Measurements from ENCODE around the gene ZFP36L2. TPM values are rescaled to one million over a fixed set of nuclear protein-coding genes. Genes with fewer than 3 reads are reported as not detected.

The ZFP36L2 gene
- total RNA-seq, 4 donors from 2014 or later: 114 to 305 (median 208) TPM

DNA sequence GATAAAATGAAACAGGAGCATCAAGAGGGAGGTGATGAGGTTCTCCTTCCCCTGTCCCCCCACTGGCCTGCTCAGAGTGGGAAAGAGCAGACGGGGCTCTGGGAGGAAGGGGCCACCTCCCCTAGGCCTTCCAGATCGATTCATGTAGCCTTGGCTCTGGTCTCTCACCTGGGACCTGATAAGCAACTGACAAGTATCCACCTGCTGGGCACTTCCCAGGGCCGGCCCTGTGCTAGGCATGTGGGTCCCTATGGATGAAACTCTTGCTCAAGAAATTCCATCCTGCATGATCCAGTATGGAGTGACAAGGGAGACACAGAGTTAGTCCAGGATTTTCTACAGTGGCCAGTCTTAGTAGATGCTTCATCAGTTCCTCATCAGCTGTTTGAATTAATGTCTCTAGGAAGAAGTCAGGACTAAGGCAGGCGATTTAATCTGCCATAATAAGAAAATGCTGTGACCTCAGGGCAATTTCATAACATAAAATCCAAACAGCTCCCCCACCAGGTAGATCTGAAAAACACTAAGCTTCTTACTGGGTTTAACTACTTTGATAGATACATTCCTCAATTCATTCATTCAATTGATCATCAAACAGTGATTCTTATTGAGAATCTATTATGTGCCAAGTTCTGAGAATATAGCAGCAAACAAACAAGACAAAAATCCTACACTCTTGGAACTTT lies 44.7 kb upstream of the ZFP36L2 start:
- in situ Hi-C loops (cut with MboI; ENCODE audit: low pct_ligation_motif_present in 1 of 4, low pct_unique_long_range_greater_than_20kb in 1 of 4, low sequenced_read_pairs in 3 of 4): loop anchor here in 1 of 4 donors (25.0 kb wide), 1 partner anchor 434 kb away; no protein-coding TSS in a partner anchor
- 86 to 94% methylated on average over 1 to 4 of the region's 4 CpGs for WGBS, 2 donors (ENCODE audit: low coverage in 1 of 2)
- H3K27ac ChIP-seq: peak overlapping the region in 1 of 4 donors; percentile 84
- H3K36me3 ChIP-seq: no peaks in the 10 kb centered on the region
- H3K4me1 ChIP-seq: peaks cover 11 to 43% (median 27%) of the 10 kb centered on the region in 4 donors
- H3K4me3 ChIP-seq: no peak overlapping the region
- no peaks in the 10 kb centered on the region for H3K27me3 ChIP-seq
- intact Hi-C loops (cut with DNase I; ENCODE audit: low total_unique reads): no loop called here
- no peaks in the 10 kb centered on the region for H3K9me3 ChIP-seq
- TF ChIP-seq POLR2A (IDR thresholded peaks at IDR 0.05): no peak
- no peak for TF ChIP-seq POLR2AphosphoS5 (IDR thresholded peaks at IDR 0.05)
- DNase-seq: no peak

DNA sequence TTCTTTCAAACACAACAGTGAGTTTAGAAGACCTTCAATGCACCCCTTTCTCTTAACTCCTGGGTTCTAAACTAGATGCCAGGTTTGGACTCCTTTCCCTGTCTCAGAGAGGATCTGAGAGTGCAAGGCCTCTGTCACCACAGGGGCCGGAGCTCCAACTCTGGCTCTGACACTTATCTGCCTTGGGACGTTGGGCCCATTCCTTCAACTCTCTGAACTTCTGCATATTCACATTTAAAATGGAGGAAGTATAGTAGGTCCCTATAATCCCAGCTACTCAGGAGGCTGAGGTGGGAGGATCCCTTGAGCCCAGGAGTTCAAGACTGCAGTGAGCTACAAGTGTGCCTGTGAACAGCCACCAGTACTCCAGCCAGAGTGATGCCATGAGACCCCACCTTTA lies 44.1 kb upstream of the ZFP36L2 start:
- H3K27me3 ChIP-seq: no peaks in the 10 kb centered on the region
- intact Hi-C loops (cut with DNase I; ENCODE audit: low total_unique reads) (no loop called here), in situ Hi-C loops (cut with MboI; ENCODE audit: low pct_ligation_motif_present in 1 of 4, low pct_unique_long_range_greater_than_20kb in 1 of 4, low sequenced_read_pairs in 3 of 4) (loop anchor here in 1 of 4 donors (25.0 kb wide), 1 partner anchor 433 kb away; no protein-coding TSS in a partner anchor)
- no peak for DNase-seq
- H3K9me3 ChIP-seq: no peaks in the 10 kb centered on the region
- no peak for TF ChIP-seq POLR2A (IDR thresholded peaks at IDR 0.05)
- no peak for TF ChIP-seq POLR2AphosphoS5 (IDR thresholded peaks at IDR 0.05)
- TF ChIP-seq EP300 (IDR thresholded peaks at IDR 0.05; ENCODE audit: low read depth): no peak
- TF ChIP-seq, protein P1, sequence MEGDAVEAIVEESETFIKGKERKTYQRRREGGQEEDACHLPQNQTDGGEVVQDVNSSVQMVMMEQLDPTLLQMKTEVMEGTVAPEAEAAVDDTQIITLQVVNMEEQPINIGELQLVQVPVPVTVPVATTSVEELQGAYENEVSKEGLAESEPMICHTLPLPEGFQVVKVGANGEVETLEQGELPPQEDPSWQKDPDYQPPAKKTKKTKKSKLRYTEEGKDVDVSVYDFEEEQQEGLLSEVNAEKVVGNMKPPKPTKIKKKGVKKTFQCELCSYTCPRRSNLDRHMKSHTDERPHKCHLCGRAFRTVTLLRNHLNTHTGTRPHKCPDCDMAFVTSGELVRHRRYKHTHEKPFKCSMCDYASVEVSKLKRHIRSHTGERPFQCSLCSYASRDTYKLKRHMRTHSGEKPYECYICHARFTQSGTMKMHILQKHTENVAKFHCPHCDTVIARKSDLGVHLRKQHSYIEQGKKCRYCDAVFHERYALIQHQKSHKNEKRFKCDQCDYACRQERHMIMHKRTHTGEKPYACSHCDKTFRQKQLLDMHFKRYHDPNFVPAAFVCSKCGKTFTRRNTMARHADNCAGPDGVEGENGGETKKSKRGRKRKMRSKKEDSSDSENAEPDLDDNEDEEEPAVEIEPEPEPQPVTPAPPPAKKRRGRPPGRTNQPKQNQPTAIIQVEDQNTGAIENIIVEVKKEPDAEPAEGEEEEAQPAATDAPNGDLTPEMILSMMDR (IDR thresholded peaks at IDR 0.05): no peak
- peak overlapping the region; percentile 81 to 86 (median 84) for H3K27ac ChIP-seq
- no peaks in the 10 kb centered on the region for H3K36me3 ChIP-seq
- no peak overlapping the region for H3K4me3 ChIP-seq
- WGBS, 2 donors (ENCODE audit: low coverage in 1 of 2): 91 to 100% methylated on average over 1 to 2 of the region's 2 CpGs
- H3K4me1 ChIP-seq: peaks cover 11 to 46% (median 27%) of the 10 kb centered on the region in 4 donors

- intact Hi-C loops (cut with DNase I; ENCODE audit: low total_unique reads) (loop anchor here (10.0 kb wide), 1 partner anchor 185 kb away; no protein-coding TSS in a partner anchor), in situ Hi-C loops (cut with MboI; ENCODE audit: low pct_ligation_motif_present in 1 of 4, low pct_unique_long_range_greater_than_20kb in 1 of 4, low sequenced_read_pairs in 3 of 4) (loop anchor here in 1 of 4 donors (25.0 kb wide), 1 partner anchor 432 kb away; no protein-coding TSS in a partner anchor)
- Histone ChIP-seq H3K4me1 (peaks cover 11 to 49% (median 28%) of the 10 kb centered on the region in 4 donors), H3K4me3 (no peak overlapping the region), H3K36me3 (no peaks in the 10 kb centered on the region), H3K27me3 (no peaks in the 10 kb centered on the region), H3K27ac (peak overlapping the region; percentile 81 to 86 (median 84)), H3K9me3 (no peaks in the 10 kb centered on the region)
- peak; percentile 62 for DNase-seq
- WGBS, 2 donors (ENCODE audit: low coverage in 1 of 2): 5 to 28% methylated on average over 3 of the region's 3 CpGs
- TF ChIP-seq, protein P1 (IDR thresholded peaks at IDR 0.05): no peak
- TF ChIP-seq POLR2AphosphoS5 (IDR thresholded peaks at IDR 0.05): peak in 2 of 3 donors; percentile 43 to 52
- no peak for TF ChIP-seq EP300 (IDR thresholded peaks at IDR 0.05; ENCODE audit: low read depth)
- no peak for TF ChIP-seq POLR2A (IDR thresholded peaks at IDR 0.05)
Observed at GRCh38 chr2:43269706-43270105, 43.3 kb upstream of the ZFP36L2 start.

DNA sequence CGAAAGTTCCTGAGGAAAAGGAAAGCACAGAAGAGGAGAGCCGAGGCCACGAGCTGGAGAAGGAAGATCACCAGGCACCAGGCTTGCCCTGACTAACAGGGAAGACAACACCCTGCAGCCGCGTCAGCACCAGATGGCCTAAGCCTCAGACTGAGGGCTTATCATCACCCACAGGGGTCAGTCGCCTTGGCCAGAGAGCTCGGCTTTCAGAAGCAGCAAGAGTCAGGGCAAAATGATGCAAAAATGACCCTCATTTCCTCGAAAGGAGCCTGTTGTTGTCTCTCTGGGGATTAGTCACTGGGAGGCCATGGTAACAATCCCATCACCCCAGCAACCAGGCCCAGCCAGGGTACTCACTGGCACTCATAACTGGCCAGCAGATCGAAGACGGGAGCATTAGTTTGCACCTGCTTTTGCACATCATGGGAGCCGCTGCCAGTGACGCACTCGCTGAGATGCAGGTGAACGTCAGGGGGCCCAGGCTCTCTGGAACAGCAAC lies 42.7 kb upstream of the ZFP36L2 start:
- TF ChIP-seq POLR2A (IDR thresholded peaks at IDR 0.05) (no peak), POLR2AphosphoS5 (IDR thresholded peaks at IDR 0.05) (peak; percentile 56 to 66 (median 60))
- TF ChIP-seq, protein P1 (IDR thresholded peaks at IDR 0.05): no peak
- 74% methylated on average over 14 of the region's 14 CpGs; no CpG with 5 or more reads in 1 of the 2 donors for WGBS, 2 donors (ENCODE audit: low coverage in 1 of 2)
- peak overlapping the region; percentile 81 to 86 (median 84) for H3K27ac ChIP-seq
- no peaks in the 10 kb centered on the region for H3K36me3 ChIP-seq
- no peak overlapping the region for H3K4me3 ChIP-seq
- H3K4me1 ChIP-seq: peaks cover 11 to 54% (median 30%) of the 10 kb centered on the region in 4 donors
- in situ Hi-C loops (cut with MboI; ENCODE audit: low pct_ligation_motif_present in 1 of 4, low pct_unique_long_range_greater_than_20kb in 1 of 4, low sequenced_read_pairs in 3 of 4): loop anchor here in 1 of 4 donors (25.0 kb wide), 1 partner anchor 432 kb away; no protein-coding TSS in a partner anchor
- H3K9me3 ChIP-seq: no peaks in the 10 kb centered on the region
- intact Hi-C loops (cut with DNase I; ENCODE audit: low total_unique reads): loop anchor here (10.0 kb wide), 1 partner anchor 186 kb away; no protein-coding TSS in a partner anchor
- H3K27me3 ChIP-seq: no peaks in the 10 kb centered on the region
- peak; percentile 66 for DNase-seq

All from transverse colon (tissue), 4 donors.